Kidney tubule cell (primary cell): Measurements from ENCODE around the gene PRR23B.

Experiments
- DNase-seq: peaks from one replicate; pipeline ENCODE4 v3.0.0-alpha.2; 2018; ENCODE audit warnings: low spot score

Gene PRR23B

DNA sequence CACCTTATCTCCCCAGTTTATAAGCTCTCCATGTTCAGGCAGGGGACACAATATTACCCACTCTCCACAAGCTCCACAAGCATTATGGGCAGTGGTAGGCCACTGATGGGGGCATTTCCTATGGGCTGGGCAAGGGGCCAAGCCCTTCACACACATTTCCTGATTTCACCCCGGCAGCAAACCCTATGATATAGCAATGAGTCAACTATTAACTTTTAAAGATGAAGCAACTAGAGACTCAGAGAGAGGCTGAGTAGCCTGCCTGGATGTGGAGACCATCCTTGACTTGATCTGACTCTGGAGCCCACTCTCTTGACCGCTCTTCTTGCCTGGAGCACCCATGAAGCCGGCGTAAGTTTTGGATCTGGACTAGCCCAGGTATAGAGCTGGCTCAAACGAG is 46.3 kb downstream of the PRR23B start:
- peak; percentile 59 for DNase-seq

DNA sequence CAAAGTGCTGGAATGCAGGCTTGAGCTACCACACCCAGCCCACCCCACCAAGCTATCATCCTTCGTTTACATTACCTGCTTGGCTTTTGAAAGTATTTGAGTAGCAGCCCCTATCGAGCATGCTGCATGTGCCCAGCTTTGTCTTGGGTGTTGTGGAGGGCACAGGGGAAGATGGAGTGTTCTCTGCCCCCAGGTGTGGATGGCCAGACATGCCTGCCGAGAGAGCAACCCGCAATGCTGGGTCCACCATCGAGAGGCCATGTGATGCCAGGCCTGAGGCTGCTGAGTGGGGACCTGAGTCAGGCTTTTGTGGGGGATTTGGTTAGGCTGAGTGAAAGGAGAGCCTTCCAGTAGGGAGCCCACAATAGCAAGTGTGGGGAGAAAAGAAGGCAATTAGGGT is 47.8 kb downstream of the PRR23B start:
- no peak for DNase-seq

DNA sequence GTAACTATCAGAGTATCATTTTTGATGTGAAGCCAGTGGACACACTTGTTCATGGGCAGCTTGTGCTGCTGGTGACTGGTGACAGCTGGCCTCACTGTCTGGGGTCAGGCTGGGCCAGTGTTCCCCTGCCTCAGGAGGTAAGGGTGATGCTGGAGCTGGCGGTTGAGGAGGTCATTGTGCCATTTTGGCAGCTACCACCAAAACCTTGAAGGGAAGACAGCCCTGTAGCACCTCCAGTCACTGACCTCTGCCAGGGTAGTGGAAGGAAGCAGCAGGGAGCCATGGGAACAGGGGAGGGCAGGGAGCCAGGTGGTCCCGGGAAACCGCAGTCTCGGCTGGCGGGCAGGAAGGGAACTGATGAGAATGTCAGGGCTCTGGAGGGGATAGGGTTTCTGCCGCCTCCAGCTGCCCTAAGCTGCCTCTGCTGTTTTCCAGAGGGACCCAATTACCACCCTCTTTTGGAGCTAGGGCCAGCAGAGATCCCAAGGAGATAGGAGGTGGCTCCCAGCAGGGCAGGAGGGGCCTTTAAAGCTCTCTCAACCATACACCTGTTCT is 48.9 kb downstream of the PRR23B start:
- no peak for DNase-seq
